ENCODE results near the gene PRKAR1B.
"Not testable (repeated sequence)": the region's sequence is repeated elsewhere in the genome, so short reads cannot be mapped to it uniquely, and the experiment has no call there.

Gene PRKAR1B

DNA sequence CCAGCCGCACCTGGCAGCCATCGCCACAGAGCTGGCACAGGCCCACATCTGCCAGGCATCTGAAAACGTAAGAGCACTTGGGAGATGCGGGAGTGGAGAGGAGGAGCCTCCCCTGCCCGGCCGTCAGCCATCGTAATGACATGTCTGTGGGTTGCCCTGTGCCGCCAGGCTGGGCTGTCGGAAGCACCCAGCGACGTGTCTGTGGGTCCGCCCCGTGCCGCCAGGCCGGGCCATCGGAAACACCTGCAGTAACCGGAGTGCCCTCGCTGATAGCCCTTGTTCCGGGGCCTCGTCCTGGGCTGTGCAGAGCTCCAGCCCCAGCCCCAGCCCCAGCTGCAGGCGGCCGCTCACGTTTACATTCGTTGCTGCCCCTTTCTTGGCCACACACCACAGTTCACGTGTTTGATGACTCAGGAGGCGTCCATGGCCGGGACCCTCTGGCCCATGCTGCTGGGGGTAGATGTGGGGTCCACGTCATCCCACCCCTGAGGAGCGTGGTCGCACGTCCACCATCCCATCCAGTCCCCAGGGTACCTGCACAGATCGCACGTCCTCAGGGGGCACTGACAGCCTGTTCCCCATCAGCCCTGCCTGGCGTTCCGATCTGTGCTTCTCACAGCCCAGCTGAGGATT, 30.0 kb upstream of the PRKAR1B start:
- DNase-seq: no peak

DNA sequence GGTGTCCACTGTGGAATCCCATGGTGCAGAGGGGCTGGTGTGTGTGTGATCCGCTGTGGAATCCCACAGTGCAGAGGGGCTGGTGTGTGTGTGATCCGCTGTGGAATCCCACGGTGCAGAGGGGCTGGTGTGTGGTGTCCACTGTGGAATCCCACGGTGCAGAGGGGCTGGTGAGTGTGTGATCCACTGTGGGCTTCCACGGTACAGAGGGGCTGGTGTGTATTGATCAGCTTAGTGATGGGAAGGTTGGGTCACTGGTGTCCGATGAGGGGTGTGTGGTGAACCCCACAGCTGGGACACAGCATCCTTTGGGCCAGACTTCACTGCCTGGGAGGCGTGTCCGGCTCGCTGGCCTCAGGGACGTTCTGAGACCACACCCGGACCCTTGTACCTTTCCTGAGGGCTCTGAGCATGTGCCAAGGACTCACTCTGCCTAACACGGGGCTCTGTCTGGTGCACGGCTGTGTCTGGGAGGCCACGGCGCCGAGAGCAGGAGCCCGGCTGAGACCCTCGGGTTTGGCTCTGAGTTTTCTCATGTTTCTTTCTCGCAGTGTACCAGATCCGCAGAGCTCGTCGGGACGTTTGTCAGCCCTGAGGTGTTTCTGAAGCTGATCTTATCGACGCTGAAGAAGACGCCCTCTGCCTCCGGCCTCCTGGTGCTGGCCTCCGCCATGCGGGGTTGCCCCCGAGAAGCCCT, 29.3 kb upstream of the PRKAR1B start:
- no peak for DNase-seq

- no peak for DNase-seq
Measured at GRCh38 chr7:755413-755805, 28.3 kb upstream of the PRKAR1B start.

DNA sequence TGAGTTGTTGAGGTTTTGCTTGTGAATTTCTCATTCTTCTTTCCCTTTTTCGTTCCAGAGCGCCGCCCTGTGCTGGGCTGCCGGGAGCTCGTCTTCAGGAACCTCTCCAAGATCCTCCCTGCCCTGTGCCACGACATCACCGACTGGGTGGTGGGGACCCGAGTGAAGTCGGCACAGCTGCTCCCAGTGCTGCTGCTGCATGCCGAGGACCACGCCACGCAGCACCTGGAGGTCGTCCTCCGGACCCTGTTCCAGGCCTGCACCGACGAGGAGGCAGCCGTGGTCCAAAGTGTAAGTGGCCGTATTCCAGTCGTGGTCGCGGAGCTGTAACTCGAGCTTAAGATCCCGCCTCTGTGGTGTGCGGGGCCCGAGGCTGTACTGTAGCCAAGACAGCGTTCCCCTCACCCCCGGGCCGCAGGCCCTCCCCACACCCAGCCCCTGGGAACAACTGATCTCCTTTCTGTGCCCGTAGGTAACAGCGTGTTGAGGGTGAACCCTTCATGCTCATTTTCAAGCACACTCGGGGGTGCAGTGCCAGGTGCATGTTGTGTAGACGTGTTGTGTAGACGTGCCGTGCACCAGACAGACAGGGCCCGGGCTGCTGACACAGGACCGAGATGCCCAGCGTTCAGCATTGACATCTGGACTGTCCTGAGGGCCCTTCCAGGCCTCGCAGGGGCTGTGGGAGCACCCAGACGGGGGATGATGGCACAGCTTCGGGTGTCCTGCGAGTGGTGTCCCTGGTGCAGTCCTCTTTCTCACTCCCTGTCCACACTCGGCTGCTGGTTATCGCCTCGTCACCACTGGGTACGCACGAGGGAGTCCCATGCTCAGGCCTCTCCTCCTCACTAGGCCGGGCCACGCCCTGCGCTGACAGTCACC, 27.7 kb upstream of the PRKAR1B start:
- no peak for DNase-seq

- no peak for DNase-seq
Measured at GRCh38 chr7:753190-753589, 26.1 kb upstream of the PRKAR1B start.

DNA sequence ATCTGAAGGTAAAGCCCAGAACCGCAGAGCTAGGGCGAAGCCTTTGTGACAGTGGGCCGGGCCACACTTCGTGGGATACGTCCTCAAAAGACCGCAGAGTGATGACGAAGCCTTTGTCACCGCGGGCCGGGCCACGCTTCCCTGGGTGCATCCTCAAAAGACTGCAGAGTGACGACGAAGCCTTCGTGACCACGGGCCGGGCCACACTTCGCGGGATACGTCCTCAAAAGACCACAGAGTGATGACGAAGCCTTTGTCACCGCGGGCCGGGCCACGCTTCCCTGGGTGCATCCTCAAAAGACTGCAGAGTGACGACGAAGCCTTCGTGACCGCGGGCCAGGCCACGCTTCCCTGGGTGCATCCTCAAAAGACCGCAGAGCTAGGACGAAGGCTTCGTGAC, 25.2 kb upstream of the PRKAR1B start:
- DNase-seq: not testable (repeated sequence)

- DNase-seq: no peak
Measured at GRCh38 chr7:751826-752225, 24.7 kb upstream of the PRKAR1B start.

DNA sequence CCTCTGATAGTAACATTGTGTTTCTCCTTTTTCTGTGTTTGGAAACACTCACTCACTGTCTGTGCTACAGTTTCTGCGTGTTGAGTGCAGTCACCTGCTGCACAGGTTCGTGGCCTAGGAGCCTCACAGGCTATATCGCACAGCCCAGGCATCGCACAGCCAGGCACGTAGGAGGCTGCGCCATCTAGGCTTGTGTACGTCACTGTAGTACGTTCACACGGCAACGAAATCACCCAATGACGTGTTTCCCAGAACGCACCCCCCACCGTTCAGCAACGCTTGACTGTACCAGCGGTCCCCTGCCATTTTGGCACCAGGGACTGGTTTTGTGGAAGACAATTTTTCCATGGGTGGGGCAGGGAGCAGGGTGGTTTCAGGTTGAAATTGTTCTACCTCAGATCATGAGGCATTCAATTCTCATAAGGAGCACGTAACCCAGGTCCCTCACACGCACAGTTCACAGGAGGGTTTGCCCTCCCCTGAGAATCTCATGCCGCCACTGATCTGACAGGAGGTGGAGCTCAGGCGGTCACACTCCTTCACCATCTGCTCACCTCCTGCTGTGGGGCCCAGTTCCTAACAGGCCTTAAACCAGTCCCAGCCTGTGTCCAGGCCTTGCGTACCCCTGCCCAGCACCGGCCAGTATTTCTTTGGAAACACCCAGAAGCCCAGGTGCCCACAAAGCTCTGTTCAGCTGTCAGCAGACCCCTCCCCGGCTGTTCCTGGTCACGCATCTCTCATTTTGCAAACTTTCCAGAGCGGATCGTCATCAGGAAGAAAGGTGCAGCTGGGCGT, 23.2 kb upstream of the PRKAR1B start:
- no peak for DNase-seq

GRCh38 chr7:749140-749551, 22.1 kb upstream of the PRKAR1B start:
- no peak for DNase-seq

GRCh38 chr7:748446-748845, 21.4 kb upstream of the PRKAR1B start:
- no peak for DNase-seq

GRCh38 chr7:747186-747585, 20.1 kb upstream of the PRKAR1B start:
- no peak for DNase-seq

- DNase-seq: no peak
Measured at GRCh38 chr7:746155-747061, 19.3 kb upstream of the PRKAR1B start.

GRCh38 chr7:745431-746154, 18.5 kb upstream of the PRKAR1B start:
- DNase-seq: no peak

- no peak for DNase-seq
Measured at GRCh38 chr7:744854-745430, 17.9 kb upstream of the PRKAR1B start.

DNA sequence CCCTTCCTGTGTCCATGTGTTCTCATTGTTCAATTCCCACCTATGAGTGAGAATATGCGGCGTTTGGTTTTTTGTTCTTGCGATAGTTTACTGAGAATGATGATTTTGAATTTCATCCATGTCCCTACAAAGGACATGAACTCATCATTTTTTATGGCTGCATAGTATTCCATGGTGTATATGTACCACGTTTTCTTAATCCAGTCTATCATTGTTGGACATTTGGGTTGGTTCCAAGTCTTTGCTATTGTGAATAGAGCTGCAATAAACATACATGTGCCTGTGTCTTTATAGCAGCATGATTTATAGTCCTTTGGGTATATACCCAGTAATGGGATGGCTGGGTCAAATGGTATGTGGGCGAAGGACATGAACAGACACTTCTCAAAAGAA, 17.0 kb upstream of the PRKAR1B start:
- not testable (repeated sequence) for DNase-seq

- DNase-seq: not testable (repeated sequence)
Measured at GRCh38 chr7:743341-744127, 16.5 kb upstream of the PRKAR1B start.

DNA sequence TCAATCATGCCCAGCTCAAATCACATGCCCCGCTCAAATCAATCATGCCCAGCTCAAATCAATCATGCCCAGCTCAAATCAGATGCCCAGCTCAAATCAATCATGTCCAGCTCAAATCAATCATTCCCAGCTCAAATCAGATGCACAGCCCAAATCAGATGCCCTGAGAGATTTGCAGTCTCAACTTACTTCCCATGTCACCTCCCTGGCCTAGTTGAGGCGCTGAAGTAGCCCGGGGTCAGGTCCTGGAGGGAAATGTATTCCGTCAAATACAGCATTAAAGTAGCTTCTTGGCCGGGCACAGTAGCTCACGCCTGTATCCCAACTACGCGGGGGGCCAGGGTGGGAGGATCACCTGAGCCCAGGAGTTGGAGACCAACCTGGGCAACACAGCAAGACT, 15.7 kb upstream of the PRKAR1B start:
- no peak for DNase-seq

DNA sequence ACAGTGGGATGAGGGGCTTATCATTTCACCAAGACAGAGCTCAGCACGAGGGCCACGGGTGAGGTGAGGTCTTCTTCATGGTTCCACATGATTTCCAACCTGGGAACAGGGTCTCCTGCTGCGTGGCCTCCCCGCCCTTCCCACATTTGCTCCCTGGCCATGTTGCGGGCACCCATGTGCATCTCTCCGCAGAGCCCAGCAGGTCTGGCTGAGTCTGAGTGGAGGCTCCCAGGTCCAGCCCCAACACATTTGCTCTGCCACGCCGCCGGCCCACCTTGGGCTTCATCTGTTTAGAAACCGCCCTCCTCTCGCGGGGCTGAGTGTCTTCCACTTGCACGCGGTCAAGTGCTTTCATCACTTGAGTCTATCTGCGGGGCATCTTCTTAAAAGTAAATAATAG, 14.8 kb upstream of the PRKAR1B start:
- no peak for DNase-seq

DNA sequence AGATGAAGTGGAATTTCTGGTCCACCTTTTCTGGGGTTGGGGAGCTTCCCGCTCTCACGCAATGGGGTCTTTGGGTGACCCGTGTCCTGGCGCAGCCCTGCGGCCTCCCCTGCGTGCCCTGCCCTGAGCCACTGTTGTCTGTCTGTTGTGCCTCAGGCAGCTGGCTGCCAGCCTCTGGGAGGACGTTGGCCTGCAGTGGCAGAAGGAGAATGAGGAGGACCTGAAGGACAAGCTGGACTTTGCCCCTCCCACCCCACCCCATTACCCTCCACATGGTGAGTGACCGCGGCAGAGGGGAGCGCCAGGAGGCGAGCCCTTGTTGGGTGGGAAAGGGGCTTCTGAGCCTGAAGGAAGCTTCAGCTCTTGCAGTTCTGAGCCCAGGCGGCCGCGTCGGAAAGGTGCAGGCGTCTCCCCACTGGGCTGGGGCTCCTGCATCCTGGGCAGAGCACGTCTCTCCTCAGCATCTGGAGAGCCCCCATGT, 14.2 kb upstream of the PRKAR1B start:
- DNase-seq: no peak

Data from activated CD8-positive, alpha-beta memory T cell treated with anti-CD3 and anti-CD28 coated beads for 24 hours (primary cell).